OCI-LY1 (cell line): ENCODE results near the gene MYO1A.
A peak's percentile ranks its signal among the peaks of the same experiment; 100 is the strongest.

Source experiments
- H2AFZ ChIP-seq: fragments of 200-600 bp; sonication (generic), shearing (Covaris generic); 2 replicates; pipeline ENCODE4 v1.6.0; 2014; ENCODE audit warnings: antibody characterized with exemption, mild to moderate bottlenecking, low read length
- H3F3A ChIP-seq: fragments of 200-600 bp; sonication (generic), shearing (Covaris generic); 2 replicates; pipeline ENCODE4 v1.6.0; 2014; ENCODE audit warnings: mild to moderate bottlenecking, antibody characterized with exemption, low read length, moderate library complexity; ENCODE audit not compliant: insufficient read depth
- H3K27ac ChIP-seq: fragments of 200-600 bp; sonication (generic); 2 replicates; pipeline ENCODE4 v1.5.1; 2014; ENCODE audit warnings: low read length, mixed run types, mild to moderate bottlenecking, low read depth; ENCODE audit not compliant: poor library complexity, severe bottlenecking
- H3K27me3 ChIP-seq: fragments of 200-600 bp; sonication (generic); 2 replicates; pipeline ENCODE4 v1.6.0; 2014; ENCODE audit warnings: antibody characterized with exemption, mild to moderate bottlenecking, low read length, moderate library complexity; ENCODE audit not compliant: insufficient read depth
- H3K36me3 ChIP-seq: fragments of 200-600 bp; sonication (generic); 2 replicates; pipeline ENCODE4 v1.6.1; 2014; ENCODE audit warnings: mild to moderate bottlenecking, antibody characterized with exemption, low read length, moderate library complexity, mixed read lengths; ENCODE audit not compliant: insufficient read depth
- H3K4me1 ChIP-seq: fragments of 200-600 bp; sonication (generic); 2 replicates; pipeline ENCODE4 v1.5.1; 2014; ENCODE audit warnings: mild to moderate bottlenecking, low read length, moderate library complexity; ENCODE audit not compliant: insufficient read depth, severe bottlenecking
- H3K4me2 ChIP-seq: fragments of 200-600 bp; sonication (generic), shearing (Covaris generic); 2 replicates; pipeline ENCODE4 v1.6.1; 2014; ENCODE audit warnings: low read length
- H3K4me3 ChIP-seq: fragments of 200-600 bp; sonication (generic); 2 replicates; pipeline ENCODE4 v1.5.1; 2014; ENCODE audit warnings: low read length, low read depth, mild to moderate bottlenecking, mixed read lengths; ENCODE audit not compliant: poor library complexity, severe bottlenecking
- H3K79me2 ChIP-seq: fragments of 200-600 bp; shearing (Covaris generic); 2 replicates; pipeline ENCODE4 v1.6.1; 2016; ENCODE audit warnings: mixed run types, low read length, mixed read lengths; ENCODE audit not compliant: insufficient read depth
- H3K9ac ChIP-seq: fragments of 200-600 bp; sonication (generic), shearing (Covaris generic); 2 replicates; pipeline ENCODE4 v1.6.1; 2014; ENCODE audit warnings: mild to moderate bottlenecking, low read length, mixed read lengths
- H3K9me2 ChIP-seq: fragments of 200-600 bp; sonication (generic), shearing (Covaris generic); 2 replicates; pipeline ENCODE4 v1.6.1; 2014; ENCODE audit warnings: low read depth, mild to moderate bottlenecking, low read length, mixed read lengths
- H3K9me3 ChIP-seq: fragments of 200-600 bp; shearing (Covaris generic); 2 replicates; pipeline ENCODE4 v1.6.1; 2014; ENCODE audit warnings: low read length, mixed read lengths
- H4K20me1 ChIP-seq: fragments of 200-600 bp; sonication (generic), shearing (Covaris generic); 2 replicates; pipeline ENCODE4 v1.6.0; 2016; ENCODE audit warnings: mild to moderate bottlenecking, low read length; ENCODE audit not compliant: insufficient read depth
- EZH2 ChIP-seq: fragments of 200-600 bp; sonication (generic), shearing (Covaris generic); IDR thresholded peaks from 2 replicates; pipeline ENCODE4 v1.8.0; 2017; ENCODE audit warnings: borderline replicate concordance, mixed run types, mild to moderate bottlenecking, antibody characterized with exemption, low read length, moderate library complexity, mixed read lengths
- TF ChIP-seq, protein P1 (sequence below): fragments of 200-600 bp; sonication (generic), shearing (Covaris generic); IDR thresholded peaks from 2 replicates; pipeline ENCODE4 v1.5.1; 2017; ENCODE audit warnings: mild to moderate bottlenecking, antibody characterized with exemption, low read length, moderate library complexity, mixed read lengths

The MYO1A gene

DNA sequence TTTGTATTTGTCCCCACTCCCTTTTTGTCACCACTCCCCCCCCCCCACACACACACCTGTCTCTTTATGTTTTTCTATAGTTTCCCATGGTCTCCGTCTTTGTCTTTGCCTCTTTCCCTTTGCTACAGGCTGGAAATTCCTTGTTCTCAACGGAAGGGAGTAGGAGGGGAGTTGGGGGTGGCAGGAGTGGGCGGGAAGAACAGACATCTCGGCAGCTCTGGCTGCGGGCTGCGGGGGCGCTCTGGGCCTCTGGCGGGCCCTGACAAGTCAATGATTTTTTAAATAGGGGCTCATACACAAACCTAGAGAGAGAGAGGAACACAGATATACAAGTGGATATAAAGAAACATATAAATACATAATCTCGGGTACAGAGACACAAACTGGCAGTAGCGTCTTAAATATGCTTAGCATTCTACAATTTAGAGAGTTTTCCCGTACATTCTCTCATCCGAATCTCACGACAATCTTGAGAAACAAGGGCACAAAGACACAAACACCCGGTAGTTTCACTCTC is 36.6 kb upstream of the MYO1A start:
- TF ChIP-seq, protein P1, sequence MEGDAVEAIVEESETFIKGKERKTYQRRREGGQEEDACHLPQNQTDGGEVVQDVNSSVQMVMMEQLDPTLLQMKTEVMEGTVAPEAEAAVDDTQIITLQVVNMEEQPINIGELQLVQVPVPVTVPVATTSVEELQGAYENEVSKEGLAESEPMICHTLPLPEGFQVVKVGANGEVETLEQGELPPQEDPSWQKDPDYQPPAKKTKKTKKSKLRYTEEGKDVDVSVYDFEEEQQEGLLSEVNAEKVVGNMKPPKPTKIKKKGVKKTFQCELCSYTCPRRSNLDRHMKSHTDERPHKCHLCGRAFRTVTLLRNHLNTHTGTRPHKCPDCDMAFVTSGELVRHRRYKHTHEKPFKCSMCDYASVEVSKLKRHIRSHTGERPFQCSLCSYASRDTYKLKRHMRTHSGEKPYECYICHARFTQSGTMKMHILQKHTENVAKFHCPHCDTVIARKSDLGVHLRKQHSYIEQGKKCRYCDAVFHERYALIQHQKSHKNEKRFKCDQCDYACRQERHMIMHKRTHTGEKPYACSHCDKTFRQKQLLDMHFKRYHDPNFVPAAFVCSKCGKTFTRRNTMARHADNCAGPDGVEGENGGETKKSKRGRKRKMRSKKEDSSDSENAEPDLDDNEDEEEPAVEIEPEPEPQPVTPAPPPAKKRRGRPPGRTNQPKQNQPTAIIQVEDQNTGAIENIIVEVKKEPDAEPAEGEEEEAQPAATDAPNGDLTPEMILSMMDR, result peak; percentile 60
- no peak for TF ChIP-seq EZH2
- Histone ChIP-seq H3K4me2 (peak overlapping the region; percentile 95), H3K36me3 (no peaks in the 10 kb centered on the region), H3K9me2 (no peaks in the 10 kb centered on the region), H4K20me1 (no peaks in the 10 kb centered on the region), H3K9ac (peak overlapping the region; percentile 88), H3K4me1 (peaks cover 33% of the 10 kb centered on the region), H3K9me3 (no peaks in the 10 kb centered on the region), H3K27ac (peak overlapping the region; percentile 90), H3K27me3 (no peaks in the 10 kb centered on the region), H3K4me3 (peak overlapping the region; percentile 74), H2AFZ (0 out of 2 replicates have a peak overlapping the region, but pooled peaks have one; percentile 25), H3K79me2 (no peaks in the 10 kb centered on the region), H3F3A (peaks cover 6% of the 10 kb centered on the region; the same call in 1 of the 2 replicates)

DNA sequence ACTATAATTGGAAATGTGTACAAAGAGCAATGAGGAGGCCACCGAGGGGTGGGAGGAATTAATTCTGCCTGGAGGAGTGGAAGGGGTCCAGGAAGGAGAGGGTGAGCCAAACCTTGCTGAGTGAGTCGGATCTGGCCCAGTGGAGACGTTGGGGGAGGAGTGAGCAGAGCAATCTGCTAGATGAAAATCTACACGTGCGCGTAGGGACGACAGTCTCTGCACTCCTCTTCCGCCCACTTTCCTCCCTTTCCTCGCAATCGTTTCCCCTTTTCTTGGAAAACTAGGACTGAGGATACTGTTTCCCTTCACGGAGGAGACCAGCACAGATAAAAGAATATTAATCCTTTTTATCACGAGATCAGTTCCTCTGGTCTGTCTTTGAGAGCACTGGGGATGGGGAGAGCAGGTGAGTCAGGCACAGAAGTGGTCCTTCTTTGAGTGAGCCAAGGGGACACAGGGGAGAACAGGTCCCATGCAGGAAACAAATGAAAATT is 36.1 kb upstream of the MYO1A start:
- Histone ChIP-seq H3K4me3 (peak overlapping the region; percentile 74), H2AFZ (0 out of 2 replicates have a peak overlapping the region, but pooled peaks have one; percentile 25), H3K9me2 (no peaks in the 10 kb centered on the region), H3K79me2 (no peaks in the 10 kb centered on the region), H3K27me3 (no peaks in the 10 kb centered on the region), H3K4me1 (peaks cover 33% of the 10 kb centered on the region), H3K36me3 (no peaks in the 10 kb centered on the region), H3K27ac (peak overlapping the region; percentile 90), H3F3A (peaks cover 6% of the 10 kb centered on the region; the same call in 1 of the 2 replicates), H4K20me1 (no peaks in the 10 kb centered on the region), H3K9me3 (no peaks in the 10 kb centered on the region), H3K4me2 (peak overlapping the region; percentile 95), H3K9ac (peak overlapping the region; percentile 88)
- no peak for TF ChIP-seq EZH2
- TF ChIP-seq, protein P1, result no peak

DNA sequence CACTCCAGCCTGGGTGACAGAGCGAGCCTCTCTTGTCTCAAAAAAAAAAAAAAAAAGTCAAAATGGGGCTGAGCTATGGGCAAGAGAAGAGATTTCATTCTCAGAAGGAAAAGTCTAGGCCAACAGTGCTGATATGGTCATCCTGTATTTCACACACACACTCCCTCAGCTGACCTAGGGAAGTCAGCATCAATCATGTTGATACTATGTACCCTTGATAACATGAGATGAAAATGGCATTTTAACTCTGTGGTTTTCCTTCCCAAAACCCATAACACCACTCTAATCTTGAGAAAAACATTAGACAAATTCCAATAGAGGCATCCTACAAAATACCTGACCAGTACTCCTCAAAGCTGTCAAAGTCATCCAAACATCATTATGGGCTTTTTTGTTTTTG is 30.9 kb upstream of the MYO1A start:
- Histone ChIP-seq H3K36me3 (peaks cover 8% of the 10 kb centered on the region), H3K79me2 (peaks cover 15% of the 10 kb centered on the region), H3K9ac (no peak overlapping the region), H3K9me3 (no peaks in the 10 kb centered on the region), H2AFZ (no peak overlapping the region), H3K27me3 (no peaks in the 10 kb centered on the region), H4K20me1 (no peaks in the 10 kb centered on the region), H3K27ac (no peak overlapping the region), H3F3A (no peaks in the 10 kb centered on the region; the same call in 1 of the 2 replicates), H3K4me1 (peaks cover 17% of the 10 kb centered on the region), H3K4me2 (no peak overlapping the region), H3K4me3 (no peak overlapping the region), H3K9me2 (no peaks in the 10 kb centered on the region)
- TF ChIP-seq, protein P1, result no peak
- no peak for TF ChIP-seq EZH2
